ENCODE data around the gene FGF3. TPM values are rescaled to one million over a fixed set of nuclear protein-coding genes. Genes with fewer than 3 reads are reported as not detected.
A peak's percentile ranks its signal among the peaks of the same experiment; 100 is the strongest.

The FGF3 gene
- total RNA-seq, 4 donors from 2014 or later = not detected

- Histone ChIP-seq H3K4me1 (peaks cover 3 to 23% (median 12%) of the 10 kb centered on the region in 4 donors), H3K9me3 (no peaks in the 10 kb centered on the region), H3K36me3 (no peaks in the 10 kb centered on the region), H3K27ac (replicated peaks in 1 of 4) (no peak overlapping the region), H3K4me3 (no peak overlapping the region), H3K27me3 (peaks cover 0 to 97% (median 18%) of the 10 kb centered on the region in 4 donors)
- no peak for TF ChIP-seq POLR2A (IDR thresholded peaks at IDR 0.05; ENCODE audit: low read depth)
- no peak for TF ChIP-seq CTCF (IDR thresholded peaks at IDR 0.05)
- no peak for TF ChIP-seq EP300 (IDR thresholded peaks at IDR 0.05)
- DNase-seq (ENCODE audit: extremely low spot score) = no peak
- 3% methylated on average over 14 of the region's 31 CpGs for WGBS
- intact Hi-C loops (cut with DNase I) = no loop called here
Observed at GRCh38 chr11:69818231-69818602, 999 bp downstream of the FGF3 start.

GRCh38 chr11:69817265-69818230, 1.7 kb downstream of the FGF3 start:
- peaks cover 0 to 97% (median 18%) of the 10 kb centered on the region in 4 donors for H3K27me3 ChIP-seq
- no peak for TF ChIP-seq CTCF (IDR thresholded peaks at IDR 0.05)
- no peak for TF ChIP-seq POLR2AphosphoS5 (IDR thresholded peaks at IDR 0.05)
- no peak for TF ChIP-seq EP300 (IDR thresholded peaks at IDR 0.05)
- TF ChIP-seq POLR2A (IDR thresholded peaks at IDR 0.05; ENCODE audit: low read depth) = no peak
- no peaks in the 10 kb centered on the region for H3K9me3 ChIP-seq
- no peak for DNase-seq (ENCODE audit: extremely low spot score)
- H3K4me3 ChIP-seq = peak overlapping the region in 1 of 4 donors; percentile 9
- no peak overlapping the region for H3K27ac ChIP-seq (replicated peaks in 1 of 4)
- H3K36me3 ChIP-seq = no peaks in the 10 kb centered on the region
- intact Hi-C loops (cut with DNase I) = no loop called here
- under 1% methylated on average over 34 of the region's 107 CpGs for WGBS
- H3K4me1 ChIP-seq = peaks cover 3 to 23% (median 12%) of the 10 kb centered on the region in 4 donors

GRCh38 chr11:69816671-69817070, 2.5 kb downstream of the FGF3 start:
- no peak overlapping the region for H3K4me3 ChIP-seq
- no peaks in the 10 kb centered on the region for H3K9me3 ChIP-seq
- no peak for DNase-seq (ENCODE audit: extremely low spot score)
- H3K36me3 ChIP-seq = no peaks in the 10 kb centered on the region
- WGBS = 0% methylated on average over 1 of the region's 12 CpGs
- H3K27me3 ChIP-seq = peaks cover 0 to 97% (median 18%) of the 10 kb centered on the region in 4 donors
- intact Hi-C loops (cut with DNase I) = no loop called here
- H3K27ac ChIP-seq (replicated peaks in 1 of 4) = no peak overlapping the region
- TF ChIP-seq POLR2AphosphoS5 (IDR thresholded peaks at IDR 0.05) (no peak), CTCF (IDR thresholded peaks at IDR 0.05) (no peak), POLR2A (IDR thresholded peaks at IDR 0.05; ENCODE audit: low read depth) (no peak), EP300 (IDR thresholded peaks at IDR 0.05) (no peak)
- H3K4me1 ChIP-seq = peaks cover 3 to 23% (median 12%) of the 10 kb centered on the region in 4 donors

- H3K27ac ChIP-seq (replicated peaks in 1 of 4) = no peak overlapping the region
- no peak overlapping the region for H3K4me3 ChIP-seq
- peaks cover 3 to 23% (median 12%) of the 10 kb centered on the region in 4 donors for H3K4me1 ChIP-seq
- TF ChIP-seq EP300 (IDR thresholded peaks at IDR 0.05) = no peak
- no peak for TF ChIP-seq POLR2AphosphoS5 (IDR thresholded peaks at IDR 0.05)
- no peak for TF ChIP-seq CTCF (IDR thresholded peaks at IDR 0.05)
- TF ChIP-seq POLR2A (IDR thresholded peaks at IDR 0.05; ENCODE audit: low read depth) = no peak
- peaks cover 0 to 96% (median 18%) of the 10 kb centered on the region in 4 donors for H3K27me3 ChIP-seq
- intact Hi-C loops (cut with DNase I) = no loop called here
- 83% methylated on average over 13 of the region's 13 CpGs for WGBS
- no peak for DNase-seq (ENCODE audit: extremely low spot score)
- H3K36me3 ChIP-seq = no peaks in the 10 kb centered on the region
- H3K9me3 ChIP-seq = no peaks in the 10 kb centered on the region
Observed at GRCh38 chr11:69815973-69816372, 3.2 kb downstream of the FGF3 start.

Measured in esophagus muscularis mucosa (tissue), 4 donors.